Mesenchymal stem cell (in vitro differentiated cells and primary cell): Measurements from ENCODE around the gene PALLD.

Experiments used
- DNase-seq: peaks from one replicate; pipeline ENCODE4 v3.0.0-alpha.2; 2013
- H2AFZ ChIP-seq: one replicate; pipeline ENCODE4 v1.6.1; 2013; ENCODE audit warnings: low read depth, mild to moderate bottlenecking, control low read depth, inconsistent platforms, low read length, moderate library complexity
- H2AK5ac ChIP-seq: 2 replicates; pipeline ENCODE4 v1.6.1; 2013; ENCODE audit warnings: low read length, moderate library complexity, mild to moderate bottlenecking, inconsistent platforms; ENCODE audit not compliant: severe bottlenecking
- H2BK120ac ChIP-seq: one replicate; pipeline ENCODE4 v1.6.1; 2013; ENCODE audit warnings: low read depth, mild to moderate bottlenecking, inconsistent platforms, low read length, moderate library complexity
- H2BK12ac ChIP-seq, 2 experiments: one replicate each; pipeline ENCODE4 v1.6.1; 2013; ENCODE audit warnings: inconsistent platforms in 2 of 2, low read length in 2 of 2, mild to moderate bottlenecking in 2 of 2, moderate library complexity in 2 of 2, control low read depth in 1 of 2
- H2BK15ac ChIP-seq: one replicate; pipeline ENCODE4 v1.6.1; 2013; ENCODE audit warnings: mild to moderate bottlenecking, low read depth, inconsistent platforms; ENCODE audit not compliant: poor library complexity, severe bottlenecking
- H2BK5ac ChIP-seq: 2 replicates; pipeline ENCODE4 v1.6.1; 2013; ENCODE audit warnings: low read depth, mild to moderate bottlenecking, low read length, control low read depth, inconsistent platforms; ENCODE audit not compliant: poor library complexity, severe bottlenecking
- H3K14ac ChIP-seq, 2 experiments: one replicate each; pipeline ENCODE4 v1.6.1; 2013; ENCODE audit warnings: inconsistent platforms in 2 of 2, low read length in 2 of 2, control low read depth in 1 of 2, mild to moderate bottlenecking in 1 of 2, moderate library complexity in 1 of 2
- H3K18ac ChIP-seq, 2 experiments: one replicate each; pipeline ENCODE4 v1.6.1; 2013; ENCODE audit warnings: inconsistent platforms in 2 of 2, low read length in 2 of 2, control low read depth in 1 of 2, low read depth in 1 of 2, mild to moderate bottlenecking in 1 of 2
- H3K23ac ChIP-seq, 2 experiments: one replicate each; pipeline ENCODE4 v1.6.1; 2013; ENCODE audit warnings: inconsistent platforms in 2 of 2, low read length in 2 of 2, mild to moderate bottlenecking in 2 of 2, moderate library complexity in 2 of 2, control low read depth in 1 of 2
- H3K27ac ChIP-seq: 2 replicates; pipeline ENCODE4 v1.5.1; 2013; ENCODE audit warnings: mild to moderate bottlenecking, moderate library complexity, low read length, control low read depth, inconsistent platforms; ENCODE audit not compliant: poor library complexity, severe bottlenecking
- H3K27me3 ChIP-seq, 2 experiments: 2 replicates each; pipeline versions ENCODE4 v1.6.1 to v1.7.0; 2013; ENCODE audit warnings: low read length in 2 of 2, mild to moderate bottlenecking in 2 of 2, moderate library complexity in 2 of 2, control low read depth in 1 of 2, inconsistent platforms in 1 of 2; ENCODE audit not compliant: control insufficient read depth in 1 of 2, insufficient read depth in 1 of 2
- H3K36me3 ChIP-seq, 2 experiments: 2 replicates each; pipeline versions ENCODE4 v1.6.1 to v1.7.0; 2013; ENCODE audit warnings: low read length in 2 of 2, control low read depth in 1 of 2, inconsistent platforms in 1 of 2, low read depth in 1 of 2, mild to moderate bottlenecking in 1 of 2; ENCODE audit not compliant: insufficient read depth in 2 of 2, control insufficient read depth in 1 of 2
- H3K4ac ChIP-seq, 2 experiments: one replicate each; pipeline ENCODE4 v1.6.1; 2013; ENCODE audit warnings: inconsistent platforms in 2 of 2, low read length in 2 of 2, mild to moderate bottlenecking in 2 of 2, moderate library complexity in 2 of 2, control low read depth in 1 of 2, low read depth in 1 of 2
- H3K4me1 ChIP-seq: 2 replicates; pipeline ENCODE4 v1.6.1; 2013; ENCODE audit warnings: low read depth, low read length, control low read depth; ENCODE audit not compliant: control insufficient read depth, insufficient read depth
- H3K4me2 ChIP-seq: 2 replicates; pipeline ENCODE4 v1.6.1; 2013; ENCODE audit warnings: low read length, mild to moderate bottlenecking, inconsistent platforms; ENCODE audit not compliant: poor library complexity, severe bottlenecking
- H3K4me3 ChIP-seq, 2 experiments: 2 replicates each; pipeline versions ENCODE4 v1.5.1 to v1.7.0; 2013; ENCODE audit warnings: low read length in 2 of 2, mild to moderate bottlenecking in 2 of 2, control low read depth in 1 of 2, low read depth in 1 of 2; ENCODE audit not compliant: insufficient read depth in 1 of 2
- H3K79me1 ChIP-seq: replicated peaks from 2 replicates; pipeline ENCODE4 v1.6.1; 2013; ENCODE audit warnings: mild to moderate bottlenecking, control low read depth, low read length, inconsistent platforms; ENCODE audit not compliant: poor library complexity, severe bottlenecking
- H3K9ac ChIP-seq: 2 replicates; pipeline ENCODE4 v1.7.0; 2013; ENCODE audit warnings: mild to moderate bottlenecking, low read length, moderate library complexity
- H3K9me3 ChIP-seq: 2 replicates; pipeline ENCODE4 v1.7.0; 2013; ENCODE audit warnings: mild to moderate bottlenecking, low read length; ENCODE audit not compliant: control insufficient read depth
- H4K8ac ChIP-seq: one replicate; pipeline ENCODE4 v1.6.1; 2013; ENCODE audit warnings: inconsistent platforms, mild to moderate bottlenecking, low read length, moderate library complexity
- H4K91ac ChIP-seq: one replicate; pipeline ENCODE4 v1.6.1; 2013; ENCODE audit warnings: mild to moderate bottlenecking, low read length, inconsistent platforms
- WGBS: methylation state at CpG from one replicate; pipeline ENCODE4 v1.1.7; 2013; ENCODE audit warnings: mixed read lengths; 5-methylcytosine and 5-hydroxymethylcytosine counted together

Gene PALLD

GRCh38 chr4:168769837-168770236 lies 273.0 kb downstream of the PALLD start:
- H3K14ac ChIP-seq, result no peak overlapping the region
- no peaks in the 10 kb centered on the region for H3K36me3 ChIP-seq
- no peaks in the 10 kb centered on the region for H3K79me1 ChIP-seq
- H2BK5ac ChIP-seq, result no peak overlapping the region
- H3K4me2 ChIP-seq, result no peak overlapping the region
- no peak overlapping the region for H3K23ac ChIP-seq
- DNase-seq, result no peak
- H3K9me3 ChIP-seq, result no peaks in the 10 kb centered on the region
- no peak overlapping the region for H2BK120ac ChIP-seq
- no peak overlapping the region for H3K4ac ChIP-seq
- no peaks in the 10 kb centered on the region for H3K27me3 ChIP-seq
- no peak overlapping the region for H2BK15ac ChIP-seq
- H3K4me1 ChIP-seq, result peaks cover 9% of the 10 kb centered on the region
- H2AK5ac ChIP-seq, result no peak overlapping the region
- no peak overlapping the region for H3K18ac ChIP-seq
- WGBS, result 64% methylated on average over 1 of the region's 1 CpG
- peak overlapping the region; percentile 15 for H3K27ac ChIP-seq
- no peak overlapping the region for H4K91ac ChIP-seq
- H4K8ac ChIP-seq, result no peak overlapping the region
- no peak overlapping the region for H2BK12ac ChIP-seq
- H2AFZ ChIP-seq, result no peak overlapping the region
- H3K4me3 ChIP-seq, result no peak overlapping the region
- H3K9ac ChIP-seq, result no peak overlapping the region

DNA sequence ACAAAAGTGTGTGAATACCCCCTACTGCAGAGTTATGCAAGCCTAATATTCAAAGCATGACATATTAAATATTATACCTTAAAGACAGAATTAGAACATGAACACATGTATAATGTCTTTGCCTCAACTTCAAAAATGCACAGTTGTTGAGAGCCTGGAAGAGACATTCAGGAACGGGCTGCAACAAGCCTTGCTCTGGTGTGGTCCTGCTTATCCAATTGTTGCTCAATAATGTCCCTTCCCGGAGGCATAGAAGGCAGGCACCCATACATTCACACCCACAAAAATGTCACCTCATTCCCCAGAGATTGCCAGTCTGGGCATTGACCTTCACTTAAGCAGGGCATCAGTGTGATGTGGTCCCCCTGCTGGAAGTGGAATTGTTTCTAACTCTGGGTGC lies 274.4 kb downstream of the PALLD start:
- Histone ChIP-seq H3K18ac (no peak overlapping the region), H3K27me3 (no peaks in the 10 kb centered on the region), H3K4me3 (no peak overlapping the region), H2AFZ (no peak overlapping the region), H3K4me2 (no peak overlapping the region), H4K91ac (no peak overlapping the region), H3K9ac (no peak overlapping the region), H4K8ac (no peak overlapping the region), H2BK5ac (no peak overlapping the region), H3K9me3 (peaks cover 7% of the 10 kb centered on the region), H2BK120ac (no peak overlapping the region), H3K36me3 (no peaks in the 10 kb centered on the region), H3K27ac (no peak overlapping the region), H3K4ac (no peak overlapping the region), H3K14ac (no peak overlapping the region), H3K79me1 (no peaks in the 10 kb centered on the region), H3K23ac (no peak overlapping the region), H2BK12ac (no peak overlapping the region), H3K4me1 (peaks cover 9% of the 10 kb centered on the region), H2AK5ac (peak overlapping the region; percentile 1), H2BK15ac (no peak overlapping the region)
- 100% methylated on average over 2 of the region's 2 CpGs for WGBS
- DNase-seq, result no peak

- H2BK15ac ChIP-seq, result peak overlapping the region; percentile 84
- H3K27me3 ChIP-seq, result no peaks in the 10 kb centered on the region
- no peak for DNase-seq
- no peak overlapping the region for H4K91ac ChIP-seq
- no peak overlapping the region for H4K8ac ChIP-seq
- no peak overlapping the region for H3K4me3 ChIP-seq
- no peak overlapping the region for H2AK5ac ChIP-seq
- no peak overlapping the region for H2BK12ac ChIP-seq
- peaks cover 14% of the 10 kb centered on the region for H3K9me3 ChIP-seq
- H3K23ac ChIP-seq, result no peak overlapping the region
- H2AFZ ChIP-seq, result no peak overlapping the region
- no peak overlapping the region for H3K4ac ChIP-seq
- no peaks in the 10 kb centered on the region for H3K36me3 ChIP-seq
- H3K14ac ChIP-seq, result no peak overlapping the region
- H3K4me1 ChIP-seq, result peaks cover 3% of the 10 kb centered on the region
- H3K9ac ChIP-seq, result no peak overlapping the region
- 97% methylated on average over 10 of the region's 12 CpGs for WGBS
- H2BK120ac ChIP-seq, result no peak overlapping the region
- no peak overlapping the region for H3K4me2 ChIP-seq
- no peak overlapping the region for H3K18ac ChIP-seq
- no peak overlapping the region for H3K27ac ChIP-seq
- H3K79me1 ChIP-seq, result no peaks in the 10 kb centered on the region
- no peak overlapping the region for H2BK5ac ChIP-seq
Measured at GRCh38 chr4:168773388-168774195, 276.7 kb downstream of the PALLD start.

DNA sequence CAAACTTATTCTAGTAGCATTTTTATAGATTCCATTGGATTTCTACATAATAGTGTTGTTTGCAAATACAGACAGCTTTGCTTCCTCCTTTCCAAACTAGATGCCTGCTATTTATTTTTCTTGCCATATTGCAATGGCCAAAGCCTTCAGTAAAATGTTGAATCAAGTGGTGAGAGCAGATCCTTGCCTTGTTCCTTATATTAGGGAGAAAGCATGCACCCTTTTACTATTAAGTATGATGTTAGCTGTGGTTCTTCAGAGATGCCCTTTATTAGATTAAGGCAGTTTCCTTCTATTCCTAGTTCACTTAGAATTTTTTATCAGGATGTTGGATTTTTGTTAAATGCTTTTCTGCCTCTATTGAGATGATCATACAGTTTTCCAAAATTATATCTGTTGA lies 279.5 kb downstream of the PALLD start:
- H2BK12ac ChIP-seq, result no peak overlapping the region
- no peak overlapping the region for H2BK120ac ChIP-seq
- no peak overlapping the region for H3K23ac ChIP-seq
- no peak overlapping the region for H3K27ac ChIP-seq
- H4K91ac ChIP-seq, result no peak overlapping the region
- peaks cover 1% of the 10 kb centered on the region for H3K4me1 ChIP-seq
- no peak overlapping the region for H3K9ac ChIP-seq
- H2BK5ac ChIP-seq, result no peak overlapping the region
- H3K36me3 ChIP-seq, result no peaks in the 10 kb centered on the region
- no peak overlapping the region for H2AK5ac ChIP-seq
- H2AFZ ChIP-seq, result no peak overlapping the region
- H3K14ac ChIP-seq, result no peak overlapping the region
- H2BK15ac ChIP-seq, result no peak overlapping the region
- H3K4ac ChIP-seq, result no peak overlapping the region
- H4K8ac ChIP-seq, result no peak overlapping the region
- no peak overlapping the region for H3K4me2 ChIP-seq
- H3K9me3 ChIP-seq, result peaks cover 14% of the 10 kb centered on the region
- H3K18ac ChIP-seq, result no peak overlapping the region
- peaks cover 3% of the 10 kb centered on the region for H3K79me1 ChIP-seq
- no peaks in the 10 kb centered on the region for H3K27me3 ChIP-seq
- H3K4me3 ChIP-seq, result no peak overlapping the region
- no peak for DNase-seq
